AG08396 (cell line): ENCODE results near the gene LPCAT1.
A peak's percentile ranks its signal among the peaks of the same experiment; 100 is the strongest.

Source experiments
- DNase-seq: peaks from one replicate; pipeline ENCODE4 v3.0.0; 2012; ENCODE audit warnings: low spot score, mixed read lengths

The LPCAT1 gene

DNA sequence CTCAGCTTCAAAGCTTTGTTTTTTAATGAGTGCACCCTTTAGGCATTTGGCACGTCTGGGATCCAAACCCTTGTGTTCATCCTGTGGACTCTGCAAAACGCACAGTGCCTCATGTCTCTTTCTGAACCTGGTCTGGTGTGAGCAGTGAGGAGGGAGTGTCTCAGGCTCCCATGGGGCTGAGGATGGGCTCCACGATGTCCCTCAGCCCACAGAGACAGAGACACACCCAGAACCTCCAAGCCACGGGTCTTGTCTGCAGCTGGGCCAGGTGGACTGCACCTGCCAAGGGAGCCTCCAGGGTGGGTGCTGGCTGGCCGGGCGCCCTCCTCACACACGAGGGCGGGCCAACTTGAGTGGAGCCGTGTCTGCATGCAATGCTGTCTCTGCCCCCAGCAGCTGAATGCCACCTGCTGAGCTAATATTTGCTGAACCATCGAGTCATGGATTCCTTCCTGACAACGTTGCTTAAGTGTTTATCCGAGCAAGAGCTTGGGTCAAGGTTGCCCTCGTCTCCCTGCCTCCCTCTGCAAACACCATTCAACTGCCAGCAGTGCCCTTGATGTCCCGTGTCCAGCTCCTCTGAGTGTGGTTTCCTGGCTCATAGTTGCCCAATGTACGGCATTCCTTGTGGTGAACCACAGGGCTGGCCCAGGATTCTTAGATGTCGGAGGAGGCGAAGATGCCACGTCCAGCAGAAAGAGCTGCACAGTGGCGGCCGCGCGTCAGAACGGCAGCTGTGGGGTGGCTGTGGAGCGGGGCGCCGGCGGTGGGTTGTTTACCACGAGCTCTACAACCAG, 31.4 kb upstream of the LPCAT1 start:
- DNase-seq, result peak; percentile 83

DNA sequence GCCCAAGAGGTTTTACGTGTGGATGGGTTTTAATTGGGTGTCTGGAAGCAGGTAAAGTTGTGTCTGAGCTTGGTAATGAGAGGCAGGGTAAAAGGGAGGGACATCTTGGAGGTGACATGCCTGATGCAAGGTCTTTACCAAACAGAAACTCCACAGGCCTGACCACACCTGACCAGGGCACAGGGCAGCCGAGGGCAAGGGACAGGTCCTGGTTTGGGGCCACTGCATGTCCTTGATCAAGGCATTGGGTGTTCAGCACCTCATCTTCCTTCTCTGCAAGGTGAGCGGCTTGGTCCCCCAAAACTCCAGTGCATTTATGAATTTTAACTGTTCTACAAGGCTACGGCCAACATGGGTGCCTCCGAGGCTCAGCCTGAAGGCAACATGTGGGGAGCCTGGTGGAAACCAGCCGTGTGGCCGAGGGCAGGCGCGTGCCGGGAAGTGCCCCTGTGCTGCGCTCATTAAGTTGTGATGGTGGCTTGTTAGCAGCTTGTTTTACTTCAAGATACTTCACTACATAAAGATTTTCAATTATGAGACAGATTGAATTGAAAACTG, 30.7 kb upstream of the LPCAT1 start:
- no peak for DNase-seq

DNA sequence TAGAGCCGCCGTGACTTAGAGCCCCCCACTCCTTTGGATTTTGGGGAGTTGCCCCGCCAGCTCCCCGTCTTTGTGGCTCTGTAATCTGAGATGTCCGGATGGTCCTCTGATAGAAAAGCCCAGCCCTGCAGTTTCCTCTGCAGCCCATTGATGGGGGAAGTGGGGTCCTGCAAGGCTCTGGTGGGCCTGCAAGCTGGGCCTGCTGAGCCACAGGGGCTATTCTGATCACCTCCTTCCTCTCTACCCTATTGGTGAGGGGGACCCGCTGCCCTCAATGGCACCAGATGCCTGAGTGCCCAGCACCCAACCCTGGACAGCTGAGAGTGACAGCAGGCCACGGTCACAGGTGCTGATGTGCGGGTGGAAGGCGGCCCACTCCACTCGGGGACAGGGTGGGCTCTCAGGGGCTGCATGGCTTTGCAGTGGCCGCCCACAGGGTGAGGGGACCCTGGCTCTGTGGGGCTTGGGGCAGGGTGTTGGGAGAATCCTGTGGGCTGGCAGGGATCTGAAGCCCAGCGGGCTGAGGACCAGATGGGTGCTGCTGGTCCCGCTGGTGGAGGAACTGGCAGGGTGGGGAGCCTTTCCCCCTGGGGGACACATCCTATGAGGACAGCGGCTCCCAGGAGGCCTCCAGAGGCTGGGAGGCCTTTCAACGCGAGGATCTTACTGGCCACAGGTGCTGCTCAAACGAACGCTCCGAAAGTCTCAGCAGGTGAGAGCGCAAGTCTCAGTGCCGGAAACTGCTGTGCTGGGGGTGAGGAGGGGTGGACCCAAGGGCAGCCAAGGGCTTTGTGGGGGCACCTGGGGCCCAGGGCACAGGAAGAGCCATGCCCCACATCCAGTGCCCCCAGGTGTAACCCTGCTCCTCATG, 30.0 kb upstream of the LPCAT1 start:
- no peak for DNase-seq

DNA sequence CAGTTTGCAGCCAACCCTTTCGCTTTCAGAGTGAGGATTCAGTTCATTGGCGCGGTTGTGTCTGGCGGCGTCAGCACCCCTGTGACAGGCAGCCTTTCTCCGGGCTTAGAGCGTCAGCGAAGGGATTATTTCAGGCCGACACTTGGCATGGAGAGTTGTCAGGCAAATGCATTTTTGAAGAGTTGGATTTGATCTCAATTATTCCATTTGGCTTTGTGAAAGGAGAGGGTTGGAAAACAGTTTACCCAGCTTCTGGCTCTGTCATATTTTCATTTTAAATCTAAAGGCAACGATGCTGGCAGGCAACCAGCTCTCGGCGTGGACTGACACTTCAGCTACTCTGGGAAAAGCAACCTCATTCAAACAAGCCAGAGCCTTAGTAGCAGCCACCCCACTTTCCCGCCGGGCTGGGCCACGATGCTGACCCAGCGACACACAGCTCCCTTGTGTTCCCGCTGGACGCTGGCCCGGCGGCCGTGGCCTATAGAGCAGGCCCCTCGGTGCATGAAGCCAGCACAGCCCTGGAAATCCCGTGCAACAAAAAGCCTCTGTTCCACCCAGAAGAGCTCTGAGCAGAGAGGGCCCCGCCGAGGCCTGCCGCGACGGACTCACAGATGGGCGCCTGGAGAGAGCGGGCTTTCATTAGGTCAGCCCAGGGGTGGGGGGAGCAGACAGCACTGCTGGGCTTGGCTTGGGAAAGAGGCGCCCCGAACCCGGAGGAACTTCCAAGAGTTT, 28.9 kb upstream of the LPCAT1 start:
- peak; percentile 59 for DNase-seq

DNA sequence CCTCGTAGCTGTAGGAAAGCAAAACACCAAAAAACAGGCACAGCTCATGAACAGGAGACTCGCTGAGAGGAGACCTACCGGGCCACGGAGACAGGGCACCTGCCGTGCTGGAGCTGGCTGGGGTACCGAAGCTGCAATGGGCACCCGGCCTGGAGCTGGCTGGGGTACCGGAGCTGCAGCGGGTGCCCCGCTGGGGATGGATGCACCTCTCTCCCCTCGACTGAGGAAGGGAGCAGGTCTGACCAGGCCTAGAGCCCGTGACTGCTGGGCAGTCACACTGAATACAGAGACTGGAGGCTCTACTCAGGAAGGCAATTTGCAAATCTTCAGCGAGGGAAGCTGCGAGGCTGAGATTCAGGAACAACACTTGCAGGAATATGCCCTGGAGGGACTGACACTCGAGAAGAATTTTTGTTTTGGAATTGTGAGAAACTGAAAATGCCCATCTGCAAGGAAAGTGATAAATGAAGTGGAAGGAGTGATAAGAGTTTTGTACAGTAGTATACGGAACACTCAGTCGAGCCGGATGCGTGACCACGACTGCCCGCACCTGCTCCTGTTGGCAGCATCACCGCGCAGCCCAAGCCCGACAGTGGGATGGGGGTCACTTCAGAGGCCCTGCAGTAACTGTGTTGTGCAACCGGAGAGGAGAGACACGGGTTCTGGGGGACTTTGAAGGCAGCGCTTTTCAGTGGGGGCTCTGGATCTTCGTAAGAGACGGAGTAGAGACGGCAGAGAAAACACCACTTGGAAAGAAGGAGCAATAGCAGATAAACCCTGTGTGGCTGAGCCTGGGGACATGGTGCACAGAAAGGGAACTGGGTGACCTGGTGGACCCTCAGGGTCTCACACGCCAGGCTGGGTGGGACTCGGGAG, 27.9 kb upstream of the LPCAT1 start:
- no peak for DNase-seq

DNA sequence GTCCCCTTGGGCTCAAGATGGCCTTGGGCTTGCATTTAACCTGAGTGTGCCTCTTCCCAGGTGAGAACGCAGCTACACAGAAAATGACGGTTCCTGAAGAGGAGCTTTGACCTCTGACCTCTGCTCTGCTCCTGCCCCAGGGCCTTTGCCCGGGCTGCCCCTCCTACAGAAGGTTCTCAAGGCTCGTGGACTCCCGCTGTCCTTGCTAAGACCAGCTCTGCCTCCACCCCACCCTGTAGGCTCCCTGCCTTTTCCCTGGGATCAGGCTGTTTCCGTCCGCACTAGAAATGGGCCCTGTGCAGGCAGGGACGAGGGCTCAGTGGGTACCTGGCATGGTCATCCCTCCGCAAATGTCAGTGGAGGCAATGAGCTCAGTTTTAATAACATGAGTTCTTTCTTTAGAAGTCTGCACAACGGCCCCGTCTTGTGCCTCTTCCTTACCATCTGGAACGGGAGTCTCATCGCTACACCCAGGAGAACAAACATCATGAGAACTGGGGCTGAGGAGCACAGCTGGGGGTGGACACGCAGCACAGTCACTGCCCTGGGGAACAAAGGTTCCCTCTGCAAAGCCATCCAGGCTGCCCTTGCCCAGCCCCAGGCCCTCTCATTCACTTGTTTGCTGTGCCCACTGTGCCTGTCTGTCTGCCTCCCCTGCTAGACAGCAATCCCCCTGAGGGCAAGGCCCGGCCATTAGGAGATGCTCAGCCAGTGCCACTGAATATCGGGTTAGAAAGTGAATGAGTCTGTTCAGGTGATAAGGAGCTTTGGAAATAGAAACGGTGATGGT, 26.7 kb upstream of the LPCAT1 start:
- DNase-seq, result no peak

DNA sequence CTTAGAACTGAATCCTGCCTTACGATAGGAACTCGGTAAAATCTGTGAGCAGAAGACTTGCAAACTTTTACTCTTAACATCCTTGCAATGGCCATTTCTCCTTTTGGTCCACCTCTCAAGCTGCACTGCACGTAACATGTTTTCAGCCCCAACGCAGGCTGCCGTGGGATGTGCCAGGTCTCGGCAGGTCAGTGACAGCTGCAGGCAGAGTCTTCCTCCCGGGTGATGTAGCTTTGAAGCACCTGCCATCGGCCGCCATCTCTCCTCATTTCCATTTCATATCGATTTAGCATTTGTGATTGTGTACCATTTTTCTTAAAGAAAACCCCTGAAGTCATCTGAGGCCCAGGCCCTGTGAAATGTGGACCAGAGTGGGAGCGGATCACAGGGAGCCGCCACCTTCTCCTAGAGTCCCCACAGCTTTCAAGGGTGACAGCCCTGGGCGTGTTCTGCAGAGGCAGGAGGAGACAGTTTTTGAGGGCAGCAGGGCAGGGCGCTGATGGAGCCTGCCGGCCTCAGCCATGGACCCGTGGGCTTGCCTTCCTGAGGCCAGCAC, 25.8 kb upstream of the LPCAT1 start:
- no peak for DNase-seq

DNA sequence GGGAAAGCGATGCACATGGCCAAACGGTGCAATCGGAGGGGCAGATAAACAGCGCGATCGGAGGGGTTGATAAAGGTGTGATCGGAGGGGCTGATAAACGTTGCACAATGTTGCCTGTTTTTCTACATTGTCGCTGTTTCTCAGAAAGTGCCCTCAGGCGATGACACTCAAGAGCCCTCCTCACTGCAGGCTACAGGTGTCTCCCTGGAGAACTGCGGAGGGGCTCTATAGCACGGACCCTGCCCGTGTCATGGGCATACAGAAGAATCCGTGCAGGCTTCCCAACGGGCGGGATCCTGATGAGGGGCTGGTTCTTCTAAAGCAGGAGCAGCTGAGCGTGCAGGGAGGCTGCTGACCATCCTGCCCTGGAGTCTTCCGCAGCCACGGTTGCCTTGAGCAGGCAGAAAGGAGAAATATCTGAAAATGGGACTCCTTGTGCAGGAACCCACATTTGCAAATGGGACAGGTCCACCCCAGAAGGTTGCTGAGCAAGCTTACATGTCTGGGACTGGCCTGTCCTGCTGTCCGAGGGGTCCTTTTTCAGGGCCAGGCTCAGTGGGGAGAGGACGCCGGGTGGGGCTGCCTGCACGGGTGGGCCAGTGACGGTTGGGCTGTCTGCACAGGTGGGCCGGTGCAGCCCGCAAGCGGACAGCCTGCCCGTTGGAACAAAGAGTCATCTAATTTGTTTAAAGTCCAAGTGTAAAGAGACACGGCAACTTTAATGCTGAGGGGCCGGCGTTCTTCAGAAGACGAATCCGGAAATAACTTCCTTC, 25.1 kb upstream of the LPCAT1 start:
- DNase-seq, result no peak

DNA sequence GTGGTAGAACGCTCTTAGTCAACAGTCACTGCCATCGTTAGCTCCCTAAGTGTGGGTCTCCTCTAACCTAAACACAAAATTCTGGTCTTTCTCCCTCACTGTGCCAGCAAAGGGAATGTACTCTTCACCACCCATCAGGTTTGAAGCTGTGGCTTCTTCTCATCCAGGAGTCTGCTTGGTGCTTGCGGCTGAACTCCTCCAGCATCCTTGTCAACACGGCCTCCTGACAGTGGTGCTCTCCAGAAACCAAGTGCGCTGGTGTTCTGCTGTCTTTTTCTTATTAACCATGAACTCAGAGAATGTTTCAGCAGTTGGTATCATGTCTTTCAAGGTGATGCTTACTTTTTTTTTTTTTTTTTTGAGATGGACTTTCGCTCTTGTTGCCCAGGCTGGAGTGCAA, 23.9 kb upstream of the LPCAT1 start:
- DNase-seq, result no peak

DNA sequence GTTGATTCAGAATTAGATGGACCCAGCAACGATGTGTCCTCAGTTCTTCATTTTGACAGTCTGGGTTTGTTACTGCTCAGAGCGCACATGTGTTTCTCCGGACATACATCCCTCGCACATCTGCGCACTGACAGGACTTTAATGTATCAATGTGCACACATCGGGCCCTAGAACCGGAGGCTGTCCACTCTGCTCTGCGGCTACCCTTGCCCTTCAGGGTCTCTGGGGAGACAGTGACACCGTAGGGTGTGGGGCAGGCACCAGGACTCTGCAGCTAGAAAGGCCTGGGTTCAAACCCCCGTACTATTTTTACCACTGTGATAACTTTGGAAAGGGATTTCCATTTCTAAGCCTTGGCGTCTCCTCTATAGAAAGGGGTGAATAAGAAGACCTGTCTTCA, 23.5 kb upstream of the LPCAT1 start:
- DNase-seq, result no peak

DNA sequence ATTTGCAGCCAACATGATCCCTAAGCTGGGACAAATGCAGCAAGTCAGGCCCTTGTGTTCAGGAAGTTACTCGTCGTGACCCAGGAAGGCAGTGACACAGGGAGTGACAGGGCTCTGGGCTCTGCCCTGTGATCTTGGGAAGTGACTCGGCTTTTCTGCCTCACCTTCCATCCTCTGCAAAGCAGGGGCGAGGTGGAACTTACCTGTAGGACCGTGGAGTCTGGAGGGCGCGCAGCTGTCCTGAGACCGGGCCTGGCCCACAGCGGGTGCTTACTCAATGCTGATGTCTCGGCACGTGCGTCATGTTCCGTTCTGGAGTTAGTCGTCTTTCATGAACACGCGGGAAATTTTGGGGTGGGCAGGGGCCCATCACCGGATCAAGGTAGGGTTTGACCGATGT, 22.8 kb upstream of the LPCAT1 start:
- DNase-seq, result no peak

DNA sequence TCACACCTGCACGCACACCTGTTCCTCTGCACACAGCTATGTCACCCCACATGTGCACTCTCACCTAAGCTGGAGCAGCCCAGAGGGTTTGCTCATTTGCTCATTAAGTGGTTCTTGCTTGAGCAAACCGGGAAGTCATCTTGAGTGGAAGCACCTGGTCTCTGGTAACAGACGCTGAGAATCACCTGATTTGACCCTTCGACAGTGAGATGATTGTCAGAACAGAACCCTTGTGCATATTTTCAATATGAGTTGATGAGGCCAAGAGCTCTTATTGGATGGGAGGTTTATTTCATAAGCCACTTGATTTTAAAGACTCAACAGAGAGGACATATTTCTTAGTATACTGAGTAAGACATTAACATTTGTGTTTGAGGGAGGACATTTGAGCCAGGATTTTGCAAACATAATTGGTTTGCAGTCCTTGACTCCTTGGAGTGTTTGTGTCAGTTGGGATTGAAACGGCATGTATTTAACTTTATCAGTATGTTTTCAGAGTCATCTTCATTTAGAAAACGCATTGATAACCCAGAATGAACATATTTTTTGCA, 22.1 kb upstream of the LPCAT1 start:
- peak; percentile 4 for DNase-seq

DNA sequence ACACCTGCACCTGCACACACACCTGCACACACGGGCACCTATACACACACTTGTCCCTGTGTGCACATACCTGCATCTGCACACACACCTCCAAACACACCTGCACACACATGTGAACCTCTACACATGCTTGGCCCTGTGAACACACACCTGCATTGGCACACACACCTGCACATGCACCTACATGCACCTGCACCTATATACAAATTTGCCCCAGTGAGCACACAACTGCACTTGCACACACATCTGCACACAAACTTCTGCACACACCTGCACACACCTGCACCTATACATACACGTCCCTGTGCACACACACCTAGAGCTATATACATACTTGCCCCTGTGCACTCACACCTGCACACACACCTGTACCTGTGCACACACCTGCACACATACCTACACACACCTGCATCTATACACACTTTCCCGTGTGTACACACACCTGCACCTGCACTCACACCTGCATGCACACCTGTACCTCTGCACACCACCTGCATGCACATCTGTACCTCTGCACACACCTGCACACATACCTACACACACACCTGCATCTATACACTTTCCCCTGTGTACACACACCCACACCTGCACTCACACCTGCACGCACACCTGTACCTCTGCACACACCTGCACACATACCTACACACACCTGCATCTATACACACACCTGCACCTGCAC, 21.5 kb upstream of the LPCAT1 start:
- no peak for DNase-seq

DNA sequence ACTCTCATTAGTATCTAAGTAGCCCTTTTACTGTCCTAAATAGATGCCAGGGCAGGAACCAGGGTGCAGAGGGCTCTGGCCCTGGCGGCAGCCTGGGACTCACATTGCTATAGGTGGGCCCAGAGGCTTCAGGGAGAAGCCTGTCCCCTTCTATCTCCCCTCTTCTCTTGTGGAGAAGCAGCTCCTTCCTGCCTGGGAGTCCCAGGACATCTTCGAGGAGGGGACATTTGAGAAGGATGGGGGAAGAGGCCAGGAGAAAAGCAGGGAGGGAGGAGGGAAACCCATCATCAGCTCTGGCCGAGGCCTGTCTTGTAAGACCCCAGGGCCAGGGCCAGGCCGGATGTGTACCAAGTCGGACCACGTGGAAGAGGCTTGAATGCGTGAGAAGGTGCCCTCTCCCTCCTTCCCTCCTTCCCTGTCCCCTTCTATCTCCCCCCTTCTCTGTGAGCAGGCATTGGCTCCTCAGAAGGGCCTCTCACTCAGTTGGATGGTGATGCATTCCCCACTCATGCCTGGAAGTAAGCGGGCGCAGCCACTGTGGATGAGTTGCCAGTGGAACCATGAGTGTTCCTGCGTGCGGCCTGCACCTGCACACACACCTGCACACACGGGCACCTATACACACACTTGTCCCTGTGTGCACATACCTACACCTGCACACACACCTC, 20.7 kb upstream of the LPCAT1 start:
- DNase-seq, result no peak

DNA sequence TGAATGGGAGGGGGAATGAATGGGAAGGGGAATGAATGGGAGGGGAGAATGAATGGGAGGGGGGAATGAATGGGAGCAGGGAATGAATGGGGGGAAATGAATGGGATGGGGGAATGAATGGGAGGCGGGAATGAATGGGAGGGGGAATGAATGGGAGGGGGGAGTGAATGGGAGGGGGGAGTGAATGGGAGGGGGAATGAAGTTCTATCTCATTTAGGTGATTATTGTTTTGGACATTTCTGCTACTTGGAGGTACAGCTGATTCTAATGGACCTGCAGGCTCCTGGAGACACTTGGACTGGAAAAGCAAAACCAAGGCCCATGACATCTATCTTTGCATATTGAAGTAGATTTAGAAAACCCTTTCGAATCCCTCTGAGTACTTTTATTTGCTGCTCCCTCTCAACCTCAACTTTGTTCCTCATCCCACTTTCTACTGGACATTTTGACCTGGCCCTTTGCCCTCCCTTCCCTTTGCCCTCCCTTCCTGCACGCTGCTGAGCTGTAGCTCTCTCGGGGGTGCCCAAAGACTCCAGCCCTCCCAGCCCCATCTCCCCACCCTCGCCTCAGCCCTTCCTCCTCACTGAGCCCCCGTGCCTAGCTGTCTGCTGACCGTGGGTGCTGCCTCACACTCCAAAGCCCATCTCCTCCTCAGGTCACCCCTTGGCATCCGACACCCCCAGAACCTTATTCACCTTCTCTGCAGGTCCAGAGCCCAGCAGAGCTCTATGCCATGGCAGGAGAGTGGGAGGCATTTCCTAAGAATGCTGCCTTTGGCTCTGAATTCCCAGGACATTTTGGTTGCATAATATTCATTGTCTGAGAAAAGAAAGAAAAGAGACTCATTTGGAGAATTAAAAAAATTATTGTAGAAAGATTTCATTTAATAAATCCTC, 19.9 kb upstream of the LPCAT1 start:
- no peak for DNase-seq

DNA sequence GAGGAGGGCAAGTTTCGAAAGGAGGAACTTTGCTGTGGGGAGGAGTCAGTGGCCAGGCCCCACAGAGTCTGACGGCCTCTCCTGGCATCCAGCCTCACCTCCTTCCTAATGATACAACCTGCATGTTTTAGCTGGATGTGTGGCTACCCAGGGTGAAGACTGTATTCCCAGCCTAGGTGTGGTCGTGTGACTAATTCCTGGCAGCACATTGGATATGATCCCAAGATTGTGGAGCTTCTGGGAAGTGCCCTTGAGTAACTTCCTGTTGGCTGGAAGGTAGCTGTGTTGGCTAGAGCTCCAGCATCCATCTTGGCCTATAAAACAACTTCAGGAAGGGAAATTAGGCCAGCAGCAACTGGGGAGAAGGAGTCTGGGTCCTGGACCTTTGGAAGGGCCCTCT, 19.0 kb upstream of the LPCAT1 start:
- no peak for DNase-seq
